ENCODE results near the gene RAD51B.

GRCh38 chr14:68211886-68212285, 392.3 kb downstream of the RAD51B start:
- TF ChIP-seq EZH2 (IDR thresholded peaks at IDR 0.05) (no peak), POLR2AphosphoS5 (IDR thresholded peaks at IDR 0.05; ENCODE audit: borderline replicate concordance, low read depth, low read length) (no peak)
